GM18517 (cell line): ENCODE measurements around the gene DHX35.
A peak's percentile ranks its signal among the peaks of the same experiment; 100 is the strongest.

Experiments
- ATAC-seq: cut with Tn5 transposase; IDR thresholded peaks from one replicate; pipeline ENCODE4 v1.9.1; 2021; ENCODE audit warnings: mild to moderate bottlenecking, moderate library complexity; ENCODE audit not compliant: unreplicated experiment

The DHX35 gene

GRCh38 chr20:38962044-38962927 is at the start of gene DHX35:
TSS of gene DHX35 (plus strand) at chr20:38962344. CDS start at chr20:38962368, 24 bp downstream.
- ATAC-seq, result peak; percentile 92

GRCh38 chr20:38915355-38915754 is 46.8 kb upstream of the DHX35 start:
- no peak for ATAC-seq

GRCh38 chr20:38917657-38918056 is 44.5 kb upstream of the DHX35 start:
- no peak for ATAC-seq

GRCh38 chr20:38918172-38918571 is 44.0 kb upstream of the DHX35 start:
- no peak for ATAC-seq

GRCh38 chr20:38919683-38920082 is 42.5 kb upstream of the DHX35 start:
- no peak for ATAC-seq

- ATAC-seq, result no peak
Observed at GRCh38 chr20:38920411-38920810, 41.7 kb upstream of the DHX35 start.

- no peak for ATAC-seq
Observed at GRCh38 chr20:38920851-38921250, 41.3 kb upstream of the DHX35 start.

GRCh38 chr20:38924718-38925117 is 37.4 kb upstream of the DHX35 start:
- no peak for ATAC-seq

GRCh38 chr20:38926142-38926933 is 35.8 kb upstream of the DHX35 start, which contains the start of gene FAM83D:
TSS of gene FAM83D (plus strand) at chr20:38926417. CDS start at chr20:38926443, 26 bp downstream.
- ATAC-seq, result peak; percentile 87

- peak; percentile 2 for ATAC-seq
Observed at GRCh38 chr20:38926934-38927616, 35.1 kb upstream of the DHX35 start.

GRCh38 chr20:38927902-38928578 is 34.1 kb upstream of the DHX35 start:
- ATAC-seq, result no peak

- ATAC-seq, result no peak
Observed at GRCh38 chr20:38930242-38930569, 31.9 kb upstream of the DHX35 start.

GRCh38 chr20:38931984-38932383 is 30.2 kb upstream of the DHX35 start:
- no peak for ATAC-seq

GRCh38 chr20:38932457-38933120 is 29.6 kb upstream of the DHX35 start:
- no peak for ATAC-seq

GRCh38 chr20:38934530-38934929 is 27.6 kb upstream of the DHX35 start:
- ATAC-seq, result no peak

GRCh38 chr20:38935285-38935684 is 26.9 kb upstream of the DHX35 start:
- ATAC-seq, result no peak

GRCh38 chr20:38935967-38936407 is 26.2 kb upstream of the DHX35 start:
- ATAC-seq, result no peak

GRCh38 chr20:38937000-38937399 is 25.1 kb upstream of the DHX35 start:
- no peak for ATAC-seq

GRCh38 chr20:38937978-38938473 is 24.1 kb upstream of the DHX35 start:
- no peak for ATAC-seq

GRCh38 chr20:38939686-38940085 is 22.5 kb upstream of the DHX35 start:
- ATAC-seq, result no peak
